ENCODE data around the gene WBP2. TPM values are rescaled to one million over a fixed set of nuclear protein-coding genes. Genes with fewer than 3 reads are reported as not detected.

WBP2 gene
- total RNA-seq, 1 donor from 2014 or later, result 145 TPM

GRCh38 chr17:75849724-75850123 lies 5.4 kb downstream of the WBP2 start:
- ATAC-seq (ENCODE audit: poor library complexity) (no peak), DNase-seq (no peak)
- intact Hi-C loops (cut with DNase I), result no loop called here

GRCh38 chr17:75849279-75849646 lies 5.9 kb downstream of the WBP2 start:
- DNase-seq (no peak), ATAC-seq (ENCODE audit: poor library complexity) (no peak)
- intact Hi-C loops (cut with DNase I), result no loop called here

- DNase-seq, result peak; percentile 88
- intact Hi-C loops (cut with DNase I), result no loop called here
- no peak for ATAC-seq (ENCODE audit: poor library complexity)
Observed at GRCh38 chr17:75848523-75849278, 6.4 kb downstream of the WBP2 start.

GRCh38 chr17:75847614-75848522 lies 7.3 kb downstream of the WBP2 start:
- ATAC-seq (ENCODE audit: poor library complexity) (no peak), DNase-seq (no peak)
- intact Hi-C loops (cut with DNase I), result no loop called here

GRCh38 chr17:75846692-75847613 lies 8.2 kb downstream of the WBP2 start:
- peak; percentile 30 for DNase-seq
- ATAC-seq (ENCODE audit: poor library complexity), result no peak
- intact Hi-C loops (cut with DNase I), result no loop called here

GRCh38 chr17:75845933-75846691 lies 9.0 kb downstream of the WBP2 start:
- no peak for DNase-seq
- intact Hi-C loops (cut with DNase I), result no loop called here
- ATAC-seq (ENCODE audit: poor library complexity), result no peak

- intact Hi-C loops (cut with DNase I), result no loop called here
- ATAC-seq (ENCODE audit: poor library complexity) (peak; percentile 84), DNase-seq (peak; percentile 89)
Observed at GRCh38 chr17:75845058-75845711, 9.9 kb downstream of the WBP2 start.

GRCh38 chr17:75844530-75845057 lies 10.5 kb downstream of the WBP2 start:
- ATAC-seq (ENCODE audit: poor library complexity) (peak; percentile 59), DNase-seq (no peak)
- intact Hi-C loops (cut with DNase I), result no loop called here

GRCh38 chr17:75843577-75844529 lies 11.3 kb downstream of the WBP2 start, which contains the start of gene UNC13D:
TSS of gene UNC13D (minus strand) at chr17:75844404. CDS start at chr17:75844337, 67 bp downstream.
- DNase-seq (peak; percentile 63), ATAC-seq (ENCODE audit: poor library complexity) (peak; percentile 18)
- intact Hi-C loops (cut with DNase I), result no loop called here

- DNase-seq, result no peak
- ATAC-seq (ENCODE audit: poor library complexity), result no peak
- intact Hi-C loops (cut with DNase I), result no loop called here
Observed at GRCh38 chr17:75842963-75843576, 12.1 kb downstream of the WBP2 start.

GRCh38 chr17:75842411-75842810 lies 12.7 kb downstream of the WBP2 start:
- intact Hi-C loops (cut with DNase I), result no loop called here
- no peak for DNase-seq
- ATAC-seq (ENCODE audit: poor library complexity), result no peak

GRCh38 chr17:75840799-75841164 lies 14.4 kb downstream of the WBP2 start:
- no peak for DNase-seq
- no peak for ATAC-seq (ENCODE audit: poor library complexity)
- intact Hi-C loops (cut with DNase I), result no loop called here

GRCh38 chr17:75839942-75840798 lies 15.0 kb downstream of the WBP2 start:
- DNase-seq, result no peak
- intact Hi-C loops (cut with DNase I), result no loop called here
- ATAC-seq (ENCODE audit: poor library complexity), result no peak

GRCh38 chr17:75838410-75838809 lies 16.7 kb downstream of the WBP2 start:
- intact Hi-C loops (cut with DNase I), result no loop called here
- DNase-seq (no peak), ATAC-seq (ENCODE audit: poor library complexity) (peak; percentile 27)

- ATAC-seq (ENCODE audit: poor library complexity), result no peak
- intact Hi-C loops (cut with DNase I), result no loop called here
- DNase-seq, result no peak
Observed at GRCh38 chr17:75837899-75838298, 17.2 kb downstream of the WBP2 start.
